GM13977 (cell line): Measurements from ENCODE around the gene RAB8B.

Experiments used
- DNase-seq: peaks from one replicate; pipeline ENCODE4 v3.0.0; 2012; ENCODE audit warnings: low spot score
- in situ Hi-C: fragments of 300-500 bp; cut with MboI; formaldehyde crosslinking; loops from one replicate; pipeline ENCODE4 v1.12.0; 2022; ENCODE audit warnings: low sequenced_read_pairs, low pct_unique_long_range_greater_than_20kb, mixed read lengths, inconsistent platforms; ENCODE audit not compliant: unreplicated experiment
- TF ChIP-seq, protein P1 (sequence below): IDR thresholded peaks from 2 replicates; pipeline ENCODE4 v1.5.1; 2012; ENCODE audit warnings: mild to moderate bottlenecking, control low read depth; ENCODE audit not compliant: insufficient read depth; ENCODE audit errors: extremely low read depth, missing control alignments

RAB8B gene

DNA sequence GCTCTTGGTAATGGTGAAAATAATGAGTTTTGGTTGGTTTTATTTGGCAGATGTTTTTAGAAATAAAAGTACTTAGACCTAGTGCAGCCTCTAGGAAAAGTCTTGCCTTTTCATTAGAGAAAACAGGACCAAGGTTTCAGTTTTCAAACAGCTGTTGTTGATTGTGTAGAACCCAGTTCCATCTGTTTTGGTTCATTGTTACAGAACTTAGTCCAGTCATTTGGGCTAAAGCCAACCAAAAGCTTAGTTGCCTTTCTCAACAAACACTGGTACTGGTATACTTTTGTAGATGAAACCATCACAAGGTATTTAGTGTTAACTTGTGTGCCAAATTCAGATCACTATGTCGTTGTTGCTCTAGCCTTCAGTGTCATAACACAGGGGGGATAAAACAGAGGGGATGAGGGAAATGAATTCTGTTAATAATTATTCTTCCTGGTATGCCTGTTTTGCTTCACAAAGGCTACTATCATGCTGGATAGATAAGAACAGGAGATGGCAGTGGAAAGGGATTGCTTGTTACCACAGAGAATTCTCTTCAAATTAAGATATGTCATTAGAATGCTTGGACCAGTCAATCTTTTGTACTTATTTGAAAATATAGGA lies 75.4 kb downstream of the RAB8B start:
- no peak for DNase-seq
- TF ChIP-seq, protein P1, sequence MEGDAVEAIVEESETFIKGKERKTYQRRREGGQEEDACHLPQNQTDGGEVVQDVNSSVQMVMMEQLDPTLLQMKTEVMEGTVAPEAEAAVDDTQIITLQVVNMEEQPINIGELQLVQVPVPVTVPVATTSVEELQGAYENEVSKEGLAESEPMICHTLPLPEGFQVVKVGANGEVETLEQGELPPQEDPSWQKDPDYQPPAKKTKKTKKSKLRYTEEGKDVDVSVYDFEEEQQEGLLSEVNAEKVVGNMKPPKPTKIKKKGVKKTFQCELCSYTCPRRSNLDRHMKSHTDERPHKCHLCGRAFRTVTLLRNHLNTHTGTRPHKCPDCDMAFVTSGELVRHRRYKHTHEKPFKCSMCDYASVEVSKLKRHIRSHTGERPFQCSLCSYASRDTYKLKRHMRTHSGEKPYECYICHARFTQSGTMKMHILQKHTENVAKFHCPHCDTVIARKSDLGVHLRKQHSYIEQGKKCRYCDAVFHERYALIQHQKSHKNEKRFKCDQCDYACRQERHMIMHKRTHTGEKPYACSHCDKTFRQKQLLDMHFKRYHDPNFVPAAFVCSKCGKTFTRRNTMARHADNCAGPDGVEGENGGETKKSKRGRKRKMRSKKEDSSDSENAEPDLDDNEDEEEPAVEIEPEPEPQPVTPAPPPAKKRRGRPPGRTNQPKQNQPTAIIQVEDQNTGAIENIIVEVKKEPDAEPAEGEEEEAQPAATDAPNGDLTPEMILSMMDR, result no peak
- in situ Hi-C loops, result no loop called here

DNA sequence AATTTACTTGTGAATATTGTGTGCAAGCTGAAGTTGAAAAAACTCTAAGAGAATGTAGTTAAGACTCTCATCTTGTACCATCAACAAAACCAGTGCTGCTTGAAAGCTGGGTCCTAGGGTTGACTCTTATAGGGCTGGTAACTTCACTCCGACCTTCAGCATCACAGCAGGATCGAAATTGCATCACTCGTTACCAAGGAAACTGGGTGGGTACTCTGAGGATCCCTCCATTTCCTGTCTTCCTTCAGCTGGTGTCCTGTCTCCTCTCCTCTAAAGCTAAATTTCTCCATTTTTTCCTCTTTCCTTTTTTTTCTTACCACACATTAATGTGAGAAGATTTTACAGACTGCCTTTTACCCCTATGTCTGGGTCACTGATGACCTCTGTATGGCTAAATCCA lies 85.0 kb downstream of the RAB8B start:
- TF ChIP-seq, protein P1, result no peak
- in situ Hi-C loops, result no loop called here
- DNase-seq, result no peak

GRCh38 chr15:63276342-63277037 lies 87.1 kb downstream of the RAB8B start:
- no peak for DNase-seq
- in situ Hi-C loops, result no loop called here
- TF ChIP-seq, protein P1, result no peak

DNA sequence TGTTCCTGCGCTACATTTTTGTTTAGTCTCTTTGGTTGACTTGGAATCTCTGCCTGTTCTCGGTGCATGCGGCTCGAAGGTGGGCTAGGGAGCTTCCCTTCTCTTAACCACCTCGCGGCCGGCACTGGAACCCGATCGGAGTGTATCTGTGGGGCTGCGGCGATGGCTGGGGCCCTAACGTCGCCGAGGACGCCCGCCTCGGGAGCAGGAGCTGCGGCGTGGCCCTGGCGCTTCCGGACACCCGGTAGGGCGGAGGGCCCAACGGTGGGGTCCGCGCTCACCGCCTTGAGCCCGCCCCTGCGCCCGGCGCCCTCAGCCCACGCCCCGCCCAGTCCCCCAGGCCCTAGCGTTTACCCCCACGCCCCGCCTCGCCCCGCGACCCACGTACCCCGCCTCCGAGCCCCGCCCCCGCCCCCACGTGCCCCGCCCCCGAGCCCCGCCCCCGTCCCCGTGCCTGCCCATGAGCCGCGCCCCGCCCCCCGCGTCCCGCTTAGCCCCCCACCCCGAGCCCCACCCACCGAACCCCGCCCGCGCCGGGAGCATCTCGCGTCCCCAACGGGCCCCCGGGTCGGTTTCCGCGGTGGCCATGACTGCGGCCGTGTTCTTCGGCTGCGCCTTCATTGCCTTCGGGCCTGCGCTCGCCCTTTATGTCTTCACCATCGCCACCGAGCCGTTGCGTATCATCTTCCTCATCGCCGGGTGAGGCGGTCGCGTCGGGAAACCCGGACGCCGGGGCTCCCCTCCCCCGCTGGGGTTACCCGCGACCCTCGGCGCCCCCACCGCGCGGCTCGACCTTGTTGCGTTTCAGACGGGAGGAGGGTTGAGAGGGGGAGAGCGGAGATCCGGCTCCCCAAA lies 87.9 kb downstream of the RAB8B start, which contains the start of gene APH1B:
Gene APH1B (plus strand): TSS at position 568 of the 855 bp plus-strand sequence. CDS start 19 bp downstream, at position 587.
- peak; percentile 89 for DNase-seq
- in situ Hi-C loops, result no loop called here
- TF ChIP-seq, protein P1, result no peak

GRCh38 chr15:63277893-63278456 lies 88.6 kb downstream of the RAB8B start:
- DNase-seq, result no peak
- TF ChIP-seq, protein P1, result no peak
- in situ Hi-C loops, result no loop called here

DNA sequence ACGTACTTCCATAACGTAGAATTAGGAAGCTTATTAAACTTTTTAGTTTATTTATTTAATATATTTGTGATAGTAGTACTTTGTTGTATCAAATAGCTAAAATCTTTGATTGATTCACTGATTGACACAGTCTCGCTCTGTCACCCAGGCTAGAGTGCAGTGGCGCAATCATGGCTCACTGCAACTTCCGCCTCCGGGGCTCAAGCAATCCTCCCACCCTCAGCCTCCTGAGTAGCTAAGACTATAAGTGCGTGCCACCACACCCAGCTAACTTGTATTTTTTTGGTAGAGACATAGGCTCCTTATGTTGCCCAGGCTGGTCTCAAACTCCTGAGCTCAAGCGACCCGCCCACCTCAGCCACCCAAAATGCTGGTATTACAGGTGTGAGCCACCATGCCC lies 93.7 kb downstream of the RAB8B start:
- DNase-seq, result no peak
- in situ Hi-C loops, result no loop called here
- TF ChIP-seq, protein P1, result no peak
